ENCODE results near the gene DUSP6. TPM values are rescaled to one million over a fixed set of nuclear protein-coding genes. Genes with fewer than 3 reads are reported as not detected.

The DUSP6 gene
- total and polyA plus RNA-seq, 10 of the 15 experiments (the other 5 are each of a cell fraction or from before 2014, with no cell fraction given) = 0.02 to 0.69 (median 0.07) TPM; not detected in 1

DNA sequence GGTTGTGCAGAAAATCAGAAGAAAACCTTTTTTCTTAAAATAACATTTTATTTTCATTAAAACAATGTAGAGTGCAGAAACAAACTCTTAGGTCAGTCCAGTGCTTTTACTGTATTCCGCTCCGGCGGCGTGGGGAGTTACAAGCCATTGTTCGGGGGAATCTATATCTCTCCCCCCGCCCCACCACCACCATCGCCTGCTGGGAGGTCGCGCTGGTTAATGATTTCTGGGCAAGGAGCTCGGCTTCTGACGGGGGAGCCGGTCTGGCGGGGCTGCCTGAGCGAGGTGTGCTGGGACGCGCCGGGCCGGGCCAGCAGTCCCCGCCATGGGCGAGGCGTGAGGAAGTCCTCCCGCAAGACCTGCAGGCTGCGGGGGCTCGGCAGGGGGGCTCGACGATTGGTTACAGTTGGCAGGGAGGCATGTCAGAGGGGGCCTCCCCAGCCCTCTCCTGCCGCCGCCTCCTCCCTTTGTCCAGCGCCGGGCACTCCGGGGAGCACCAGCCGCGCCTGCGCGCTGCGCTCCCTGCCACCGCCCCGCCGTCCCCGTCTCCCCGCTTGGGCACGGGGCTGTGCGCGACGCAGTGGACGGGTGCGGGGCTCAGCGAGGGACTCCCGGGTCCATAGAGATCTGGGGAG, 1.0 kb upstream of the DUSP6 start:
- in situ Hi-C loops (cut with MboI) (no loop called here), intact Hi-C loops (cut with micrococcal nuclease; ENCODE audit: unreplicated experiment) (loop anchor here (5.0 kb wide), 1 partner anchor 114 kb away; no protein-coding TSS in a partner anchor)
- no peak for DNase-seq (ENCODE audit: low read depth, low spot score)
- H3K27me3 ChIP-seq (replicated peaks in 1 of 2; ENCODE audit: control insufficient read depth in 2 of 2, insufficient read depth in 2 of 2, low read length in 1 of 2) = peaks cover 21 to 49% of the 10 kb centered on the region in 2 experiments
- SMC1A ChIA-PET (ENCODE audit: uncharacterized antibody, unreplicated experiment) = no interaction called here
- H3K79me2 ChIP-seq (ENCODE audit: control insufficient read depth, insufficient read depth, low read length) = no peaks in the 10 kb centered on the region
- no peak overlapping the region for H3K27ac ChIP-seq (ENCODE audit: control insufficient read depth, insufficient read depth)
- H4K20me1 ChIP-seq (ENCODE audit: control insufficient read depth, insufficient read depth) = no peaks in the 10 kb centered on the region; the same call in 1 of the 2 replicates
- FAIRE-seq = no peak
- TF ChIP-seq EED (IDR thresholded peaks at IDR 0.05; ENCODE audit: low read depth) (no peak), SREBF1 (IDR thresholded peaks at IDR 0.05; ENCODE audit: low read length) (no peak), PML (IDR thresholded peaks at IDR 0.05; ENCODE audit: low read length) (no peak), TAF1 (IDR thresholded peaks at IDR 0.05; ENCODE audit: borderline replicate concordance, low read depth, low read length) (no peak), BHLHE40 (IDR thresholded peaks at IDR 0.05; ENCODE audit: borderline replicate concordance in 1 of 2, low read depth in 2 of 2, low read length in 1 of 2) (no peak), SIX5 (IDR thresholded peaks at IDR 0.05; ENCODE audit: low read depth, low read length, severe bottlenecking) (no peak), NFYA (IDR thresholded peaks at IDR 0.05; ENCODE audit: borderline replicate concordance, low read depth, low read length) (no peak), SUZ12 (IDR thresholded peaks at IDR 0.05; ENCODE audit: unreplicated experiment) (no peak), BRCA1 (IDR thresholded peaks at IDR 0.05; ENCODE audit: low read depth, low read length) (no peak), GABPA (IDR thresholded peaks at IDR 0.05; ENCODE audit: low read depth) (no peak)
- TF ChIP-seq, protein P1, sequence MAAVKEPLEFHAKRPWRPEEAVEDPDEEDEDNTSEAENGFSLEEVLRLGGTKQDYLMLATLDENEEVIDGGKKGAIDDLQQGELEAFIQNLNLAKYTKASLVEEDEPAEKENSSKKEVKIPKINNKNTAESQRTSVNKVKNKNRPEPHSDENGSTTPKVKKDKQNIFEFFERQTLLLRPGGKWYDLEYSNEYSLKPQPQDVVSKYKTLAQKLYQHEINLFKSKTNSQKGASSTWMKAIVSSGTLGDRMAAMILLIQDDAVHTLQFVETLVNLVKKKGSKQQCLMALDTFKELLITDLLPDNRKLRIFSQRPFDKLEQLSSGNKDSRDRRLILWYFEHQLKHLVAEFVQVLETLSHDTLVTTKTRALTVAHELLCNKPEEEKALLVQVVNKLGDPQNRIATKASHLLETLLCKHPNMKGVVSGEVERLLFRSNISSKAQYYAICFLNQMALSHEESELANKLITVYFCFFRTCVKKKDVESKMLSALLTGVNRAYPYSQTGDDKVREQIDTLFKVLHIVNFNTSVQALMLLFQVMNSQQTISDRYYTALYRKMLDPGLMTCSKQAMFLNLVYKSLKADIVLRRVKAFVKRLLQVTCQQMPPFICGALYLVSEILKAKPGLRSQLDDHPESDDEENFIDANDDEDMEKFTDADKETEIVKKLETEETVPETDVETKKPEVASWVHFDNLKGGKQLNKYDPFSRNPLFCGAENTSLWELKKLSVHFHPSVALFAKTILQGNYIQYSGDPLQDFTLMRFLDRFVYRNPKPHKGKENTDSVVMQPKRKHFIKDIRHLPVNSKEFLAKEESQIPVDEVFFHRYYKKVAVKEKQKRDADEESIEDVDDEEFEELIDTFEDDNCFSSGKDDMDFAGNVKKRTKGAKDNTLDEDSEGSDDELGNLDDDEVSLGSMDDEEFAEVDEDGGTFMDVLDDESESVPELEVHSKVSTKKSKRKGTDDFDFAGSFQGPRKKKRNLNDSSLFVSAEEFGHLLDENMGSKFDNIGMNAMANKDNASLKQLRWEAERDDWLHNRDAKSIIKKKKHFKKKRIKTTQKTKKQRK (IDR thresholded peaks at IDR 0.05; ENCODE audit: low read depth, low read length) = no peak
- TF ChIP-seq, protein P2, sequence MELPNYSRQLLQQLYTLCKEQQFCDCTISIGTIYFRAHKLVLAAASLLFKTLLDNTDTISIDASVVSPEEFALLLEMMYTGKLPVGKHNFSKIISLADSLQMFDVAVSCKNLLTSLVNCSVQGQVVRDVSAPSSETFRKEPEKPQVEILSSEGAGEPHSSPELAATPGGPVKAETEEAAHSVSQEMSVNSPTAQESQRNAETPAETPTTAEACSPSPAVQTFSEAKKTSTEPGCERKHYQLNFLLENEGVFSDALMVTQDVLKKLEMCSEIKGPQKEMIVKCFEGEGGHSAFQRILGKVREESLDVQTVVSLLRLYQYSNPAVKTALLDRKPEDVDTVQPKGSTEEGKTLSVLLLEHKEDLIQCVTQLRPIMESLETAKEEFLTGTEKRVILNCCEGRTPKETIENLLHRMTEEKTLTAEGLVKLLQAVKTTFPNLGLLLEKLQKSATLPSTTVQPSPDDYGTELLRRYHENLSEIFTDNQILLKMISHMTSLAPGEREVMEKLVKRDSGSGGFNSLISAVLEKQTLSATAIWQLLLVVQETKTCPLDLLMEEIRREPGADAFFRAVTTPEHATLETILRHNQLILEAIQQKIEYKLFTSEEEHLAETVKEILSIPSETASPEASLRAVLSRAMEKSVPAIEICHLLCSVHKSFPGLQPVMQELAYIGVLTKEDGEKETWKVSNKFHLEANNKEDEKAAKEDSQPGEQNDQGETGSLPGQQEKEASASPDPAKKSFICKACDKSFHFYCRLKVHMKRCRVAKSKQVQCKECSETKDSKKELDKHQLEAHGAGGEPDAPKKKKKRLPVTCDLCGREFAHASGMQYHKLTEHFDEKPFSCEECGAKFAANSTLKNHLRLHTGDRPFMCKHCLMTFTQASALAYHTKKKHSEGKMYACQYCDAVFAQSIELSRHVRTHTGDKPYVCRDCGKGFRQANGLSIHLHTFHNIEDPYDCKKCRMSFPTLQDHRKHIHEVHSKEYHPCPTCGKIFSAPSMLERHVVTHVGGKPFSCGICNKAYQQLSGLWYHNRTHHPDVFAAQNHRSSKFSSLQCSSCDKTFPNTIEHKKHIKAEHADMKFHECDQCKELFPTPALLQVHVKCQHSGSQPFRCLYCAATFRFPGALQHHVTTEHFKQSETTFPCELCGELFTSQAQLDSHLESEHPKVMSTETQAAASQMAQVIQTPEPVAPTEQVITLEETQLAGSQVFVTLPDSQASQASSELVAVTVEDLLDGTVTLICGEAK (IDR thresholded peaks at IDR 0.05; ENCODE audit: borderline replicate concordance) = no peak
- TF ChIP-seq, protein P3, sequence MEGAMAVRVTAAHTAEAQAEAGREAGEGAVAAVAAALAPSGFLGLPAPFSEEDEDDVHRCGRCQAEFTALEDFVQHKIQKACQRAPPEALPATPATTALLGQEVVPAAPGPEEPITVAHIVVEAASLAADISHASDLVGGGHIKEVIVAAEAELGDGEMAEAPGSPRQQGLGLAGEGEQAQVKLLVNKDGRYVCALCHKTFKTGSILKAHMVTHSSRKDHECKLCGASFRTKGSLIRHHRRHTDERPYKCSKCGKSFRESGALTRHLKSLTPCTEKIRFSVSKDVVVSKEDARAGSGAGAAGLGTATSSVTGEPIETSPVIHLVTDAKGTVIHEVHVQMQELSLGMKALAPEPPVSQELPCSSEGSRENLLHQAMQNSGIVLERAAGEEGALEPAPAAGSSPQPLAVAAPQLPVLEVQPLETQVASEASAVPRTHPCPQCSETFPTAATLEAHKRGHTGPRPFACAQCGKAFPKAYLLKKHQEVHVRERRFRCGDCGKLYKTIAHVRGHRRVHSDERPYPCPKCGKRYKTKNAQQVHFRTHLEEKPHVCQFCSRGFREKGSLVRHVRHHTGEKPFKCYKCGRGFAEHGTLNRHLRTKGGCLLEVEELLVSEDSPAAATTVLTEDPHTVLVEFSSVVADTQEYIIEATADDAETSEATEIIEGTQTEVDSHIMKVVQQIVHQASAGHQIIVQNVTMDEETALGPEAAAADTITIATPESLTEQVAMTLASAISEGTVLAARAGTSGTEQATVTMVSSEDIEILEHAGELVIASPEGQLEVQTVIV (IDR thresholded peaks at IDR 0.05; ENCODE audit: borderline replicate concordance, partially characterized antibody) = no peak
- POLR2A ChIA-PET = no interaction called here
- CTCF ChIA-PET = no interaction called here
- RAD21 ChIA-PET (ENCODE audit: unreplicated experiment) = no interaction called here
- H3K9me3 ChIP-seq (replicated peaks; ENCODE audit: control insufficient read depth, insufficient read depth, low read length) = no peaks in the 10 kb centered on the region; the same call in 2 of the 3 replicates
- WGBS (ENCODE audit: insufficient coverage, insufficient replicate concordance, low lambda C conversion rate, missing lambda C conversion rate) = under 1% methylated on average over 31 of the region's 49 CpGs
- BruUV-seq (replicated peaks) = no TSS peak
- peak overlapping the region; percentile 81 for H3K4me2 ChIP-seq (ENCODE audit: control insufficient read depth, insufficient read depth)
- peak overlapping the region; percentile 65 for H3K4me3 ChIP-seq
- H3K36me3 ChIP-seq (ENCODE audit: control insufficient read depth in 2 of 2, insufficient read depth in 2 of 2, low read length in 1 of 2) = no peaks in the 10 kb centered on the region
- peak; percentile 55 for ATAC-seq
- no peaks in the 10 kb centered on the region; the same call in 1 of the 2 replicates for H3K4me1 ChIP-seq (ENCODE audit: control insufficient read depth, insufficient read depth, low read length)
- peak overlapping the region; percentile 50; the same call in 1 of the 2 replicates for H2AFZ ChIP-seq (ENCODE audit: control insufficient read depth, low read depth, low read length)
- H3K9ac ChIP-seq (ENCODE audit: control insufficient read depth, insufficient read depth, low read length) = no peak overlapping the region
